Activated naive CD8-positive, alpha-beta T cell treated with anti-CD3 and anti-CD28 coated beads, Interleukin-2, amount 50 U/mL, for 16 hours (primary cell): ENCODE measurements around the gene CARD19.
"Not testable (repeated sequence)": the region's sequence is repeated elsewhere in the genome, so short reads cannot be mapped to it uniquely, and the experiment has no call there.

Source experiments
- DNase-seq: peaks from one replicate; pipeline ENCODE4 v3.0.0-alpha.2; 2020; ENCODE audit warnings: low read depth, low spot score

The CARD19 gene

DNA sequence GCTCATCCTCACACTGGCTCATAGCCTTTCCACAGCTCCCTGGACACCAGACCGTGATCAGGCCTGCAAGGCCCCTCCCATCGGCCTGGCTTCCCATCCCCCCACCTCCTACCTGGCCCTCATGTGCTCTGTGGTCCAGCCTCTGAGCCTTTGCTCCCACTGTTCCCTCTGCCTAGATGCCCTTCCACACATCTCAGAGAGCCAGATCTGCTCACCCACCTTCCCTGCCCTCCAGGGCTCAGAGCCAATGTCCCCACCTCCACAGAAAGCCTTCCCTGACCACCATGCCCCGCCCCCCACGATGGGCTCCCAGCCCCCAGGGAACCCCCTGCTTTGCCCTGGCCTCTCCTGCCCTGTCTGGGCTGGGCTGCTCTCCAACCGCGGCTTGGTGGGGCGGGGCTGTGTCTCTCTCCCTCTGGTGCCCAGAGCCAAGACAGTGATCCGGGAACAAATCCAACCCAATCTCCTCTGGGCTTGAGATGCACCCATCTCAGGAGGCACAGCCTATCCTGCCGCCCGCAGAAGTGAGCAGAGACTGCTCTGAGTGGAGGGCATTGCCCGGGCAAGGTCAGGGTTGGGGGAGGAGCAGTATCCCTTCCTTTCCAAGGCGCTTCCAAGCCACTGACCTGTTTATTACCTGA is 36.4 kb downstream of the CARD19 start:
- no peak for DNase-seq

DNA sequence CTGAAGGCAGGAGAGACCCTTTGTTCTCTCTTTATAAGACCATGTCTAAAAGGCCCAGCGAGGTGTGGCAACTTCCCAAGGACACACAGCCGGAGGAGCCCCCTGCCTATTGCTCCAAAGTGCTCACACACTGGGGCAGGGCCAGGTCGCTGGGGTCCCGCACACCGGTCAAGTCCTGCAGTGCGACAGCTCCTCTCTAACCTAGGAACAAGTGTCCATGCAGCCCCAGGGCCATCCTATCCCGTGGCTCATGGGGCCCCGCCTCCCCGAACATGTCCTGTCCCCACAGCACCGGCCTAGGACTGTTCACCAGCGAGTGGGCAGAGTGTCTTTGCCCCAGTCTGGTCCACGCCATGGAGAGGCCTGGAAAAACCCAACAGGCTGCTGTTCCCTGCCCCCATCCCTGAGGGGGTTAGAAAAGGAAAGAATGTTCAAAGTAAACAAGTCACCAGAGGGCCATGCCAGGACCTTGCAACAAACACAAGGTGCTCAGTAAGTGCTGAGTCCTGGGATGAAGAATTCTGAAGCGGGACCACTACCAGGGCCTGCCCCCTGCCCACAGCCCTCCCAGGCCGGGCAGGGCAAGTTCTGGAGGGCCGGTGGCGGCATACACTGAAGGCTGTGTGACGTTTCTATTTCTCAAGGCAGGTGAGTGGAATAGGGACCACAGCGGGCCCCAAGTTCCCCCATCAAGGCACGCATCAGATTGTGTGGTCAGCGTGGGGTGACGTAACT is 37.1 kb downstream of the CARD19 start:
- DNase-seq: no peak

DNA sequence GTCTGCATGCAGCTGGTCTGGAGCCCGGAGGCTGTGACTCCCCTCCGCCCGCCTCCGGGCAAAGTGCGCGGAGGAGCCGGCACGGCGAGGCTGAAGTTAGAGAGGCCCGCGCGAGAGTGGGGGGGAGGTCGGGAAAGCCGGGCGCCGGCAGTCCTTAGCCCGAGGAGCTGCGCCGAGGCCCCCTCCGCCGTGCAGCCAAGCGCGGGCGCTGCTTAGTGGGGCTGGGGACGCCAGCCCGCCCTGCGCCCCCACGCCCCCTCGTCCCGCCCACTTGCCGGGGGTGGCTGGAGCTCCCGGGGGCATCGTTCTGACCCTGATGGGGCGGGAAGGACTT is 37.6 kb downstream of the CARD19 start:
- DNase-seq: no peak

DNA sequence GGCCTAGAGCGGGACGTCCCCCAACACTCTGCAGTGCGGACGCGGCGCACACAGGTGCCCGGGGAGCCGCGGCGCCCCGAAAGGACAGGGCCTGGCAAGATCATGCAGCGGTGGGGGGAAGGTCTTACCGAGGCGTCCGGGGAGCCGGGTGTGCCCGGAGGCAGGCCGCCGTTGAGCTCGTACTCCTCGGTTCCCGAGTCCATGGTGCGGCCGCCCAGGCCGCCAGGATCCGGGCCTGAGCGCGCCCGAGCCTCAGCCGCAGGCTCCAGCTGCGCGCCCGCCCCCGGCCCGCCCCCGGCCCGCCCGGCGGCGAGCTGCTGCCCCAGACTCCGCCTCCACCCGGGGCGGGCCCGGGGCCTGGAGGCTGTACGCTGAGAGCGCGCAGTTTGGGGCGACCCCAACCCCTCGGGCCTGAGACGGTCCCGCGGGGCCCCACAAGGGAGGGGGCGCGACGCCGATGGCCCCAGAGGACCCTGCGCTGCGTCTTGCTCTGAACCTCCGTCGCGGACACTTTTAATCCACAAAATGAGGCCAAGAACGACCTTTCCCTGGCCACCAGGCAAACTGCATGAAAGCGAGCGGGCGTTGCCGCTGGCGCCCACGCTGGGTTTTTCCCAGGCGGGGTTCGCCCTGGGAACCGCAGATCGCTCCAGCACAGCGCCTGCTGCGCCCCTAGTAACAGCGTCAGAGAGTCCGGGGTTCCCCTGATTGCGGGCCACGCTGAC is 38.2 kb downstream of the CARD19 start, which contains the start of gene NINJ1:
Gene NINJ1, minus strand, starts transcription at position 237 of the 725 bp plus-strand sequence. Its CDS starts 34 bp downstream, at position 203.
- DNase-seq: peak; percentile 73

DNA sequence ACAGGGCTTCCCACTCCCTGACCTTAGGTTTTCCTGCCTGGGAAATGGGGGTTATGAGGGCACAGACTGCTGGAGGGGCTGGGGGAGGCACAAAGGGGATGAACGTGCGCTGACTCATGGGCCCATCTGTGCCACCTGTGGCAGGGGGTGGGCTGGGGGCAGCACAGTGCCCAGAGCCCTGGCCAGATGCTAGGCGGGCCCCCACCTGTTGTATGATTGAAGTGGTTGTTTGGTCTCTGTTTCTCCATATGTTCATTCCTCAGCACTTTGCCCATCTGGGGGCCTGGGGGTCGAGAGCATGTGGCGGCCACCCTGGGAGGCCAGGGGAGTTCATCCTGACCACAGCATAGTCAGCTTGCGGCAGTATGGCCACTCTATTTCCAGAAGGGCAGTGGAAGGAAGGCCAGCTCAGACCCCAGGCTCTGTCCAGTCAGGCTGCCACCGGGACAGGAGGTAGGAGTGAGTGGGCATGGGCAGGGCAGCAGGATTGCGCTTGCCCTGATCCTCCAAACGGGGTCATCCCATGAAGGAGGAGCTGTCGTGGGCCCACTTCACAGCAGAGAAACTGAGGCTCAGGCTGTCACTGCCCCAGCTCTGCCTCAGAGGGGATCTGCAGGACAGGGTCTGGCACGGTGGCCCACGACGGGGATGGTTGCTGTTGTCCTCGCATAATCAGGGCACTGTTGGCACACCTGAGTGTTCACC is 38.9 kb downstream of the CARD19 start:
- no peak for DNase-seq

DNA sequence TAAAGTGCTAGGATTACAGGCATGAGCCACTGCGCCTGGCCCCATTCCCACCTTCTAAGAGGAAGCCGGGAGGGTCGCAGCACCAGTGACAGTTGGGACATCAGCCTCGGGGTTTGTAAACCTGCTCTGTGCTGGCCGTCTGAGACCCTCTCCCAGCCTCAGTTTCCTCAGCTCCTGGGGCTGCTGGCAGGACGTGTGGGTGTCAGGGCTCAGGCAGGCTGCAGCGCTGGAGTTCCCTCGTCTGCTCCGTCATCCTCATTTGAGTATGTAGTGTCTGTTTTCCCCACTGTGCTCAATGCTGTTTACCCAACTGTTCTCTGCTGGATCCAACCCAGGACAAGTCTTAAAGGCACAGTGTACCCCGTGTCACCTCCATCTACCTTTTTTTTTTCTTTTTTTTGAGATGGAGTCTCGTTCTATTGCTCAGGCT is 40.0 kb downstream of the CARD19 start:
- no peak for DNase-seq

DNA sequence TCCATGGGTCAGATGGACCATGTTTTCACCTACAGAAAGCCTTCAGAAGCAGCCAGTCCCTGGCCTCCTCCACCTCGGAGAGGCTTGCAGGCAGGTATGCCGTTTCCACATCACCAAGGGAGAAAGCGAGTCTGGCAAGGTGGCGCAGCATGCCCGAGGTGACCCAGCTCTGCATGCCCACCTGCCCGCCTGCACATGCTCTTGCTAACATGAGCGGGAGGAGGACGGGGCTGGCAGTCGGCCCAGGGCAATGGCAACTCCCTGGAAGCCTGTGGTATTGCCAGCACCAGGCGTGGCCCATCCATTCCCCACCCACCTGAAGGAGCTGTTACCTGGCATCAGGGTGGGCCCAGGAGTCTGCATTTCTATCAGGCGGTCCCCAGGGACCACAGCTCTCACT is 41.3 kb downstream of the CARD19 start:
- DNase-seq: no peak

DNA sequence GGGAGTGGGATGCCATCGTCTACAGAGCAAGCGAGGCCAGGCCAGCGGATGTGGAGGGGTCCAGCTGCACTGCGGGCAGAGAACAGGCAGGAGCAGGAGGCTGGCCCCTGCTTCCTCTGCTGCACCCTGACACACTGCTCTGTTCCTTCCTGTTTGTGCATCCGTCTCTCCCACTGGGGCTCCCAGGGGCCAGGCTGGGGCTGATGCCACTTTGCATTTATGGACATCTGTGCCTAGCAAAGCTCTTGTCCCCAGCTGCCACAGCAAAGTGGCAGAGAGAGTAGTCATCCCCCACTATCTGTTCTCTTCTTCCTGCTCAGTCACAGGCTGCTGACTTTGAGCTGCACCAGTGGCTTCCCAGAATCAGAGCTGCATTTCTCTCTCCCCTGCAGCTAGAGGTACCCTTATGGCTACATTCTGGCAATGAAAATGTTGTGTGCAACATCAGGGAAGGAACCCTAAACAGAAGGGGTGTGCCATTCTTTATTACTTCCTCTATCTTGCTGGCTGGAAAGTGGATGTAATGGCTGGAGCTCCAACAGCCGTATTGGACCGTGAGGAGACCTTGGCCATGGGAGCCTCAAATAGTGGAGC is 42.3 kb downstream of the CARD19 start:
- no peak for DNase-seq

DNA sequence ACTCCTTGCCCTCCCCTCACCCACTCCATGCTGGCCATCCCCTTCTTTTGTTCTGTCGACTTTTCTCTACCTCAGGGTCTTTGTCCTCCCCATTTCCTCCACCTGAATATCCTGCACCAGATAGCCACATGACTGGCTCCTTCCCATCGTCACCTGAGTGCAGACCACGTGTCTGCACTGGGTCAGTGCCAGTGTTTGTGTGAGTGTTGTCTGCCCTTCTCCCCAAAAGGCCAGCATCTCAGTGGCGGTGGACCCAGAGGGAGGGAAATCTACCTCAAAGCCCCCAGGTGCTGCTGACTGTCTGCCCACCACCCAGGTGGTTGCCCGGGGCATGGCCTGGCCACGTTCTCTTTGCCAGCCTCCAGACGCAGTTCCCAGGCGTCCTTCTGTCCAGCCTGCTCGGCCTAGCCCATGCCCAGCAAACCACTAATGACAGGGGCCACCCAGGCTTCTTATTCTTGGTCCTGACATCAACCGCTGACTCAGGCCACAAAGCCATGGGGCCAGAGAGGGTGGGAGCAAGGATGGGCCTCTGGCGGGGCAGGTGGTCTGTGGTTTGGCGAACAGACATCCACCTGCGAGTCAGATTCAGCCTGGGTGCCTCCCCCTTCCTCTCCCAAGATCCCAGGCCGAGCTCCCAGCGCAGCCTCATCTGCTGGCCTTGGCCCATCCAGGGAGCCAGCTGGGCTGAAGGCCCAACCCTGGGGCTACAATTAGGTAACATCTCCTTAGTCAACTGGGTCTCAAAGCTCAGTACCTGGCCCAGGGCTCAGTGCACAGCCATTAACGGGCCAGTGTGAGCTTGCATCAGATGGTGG is 43.6 kb downstream of the CARD19 start:
- DNase-seq: no peak

DNA sequence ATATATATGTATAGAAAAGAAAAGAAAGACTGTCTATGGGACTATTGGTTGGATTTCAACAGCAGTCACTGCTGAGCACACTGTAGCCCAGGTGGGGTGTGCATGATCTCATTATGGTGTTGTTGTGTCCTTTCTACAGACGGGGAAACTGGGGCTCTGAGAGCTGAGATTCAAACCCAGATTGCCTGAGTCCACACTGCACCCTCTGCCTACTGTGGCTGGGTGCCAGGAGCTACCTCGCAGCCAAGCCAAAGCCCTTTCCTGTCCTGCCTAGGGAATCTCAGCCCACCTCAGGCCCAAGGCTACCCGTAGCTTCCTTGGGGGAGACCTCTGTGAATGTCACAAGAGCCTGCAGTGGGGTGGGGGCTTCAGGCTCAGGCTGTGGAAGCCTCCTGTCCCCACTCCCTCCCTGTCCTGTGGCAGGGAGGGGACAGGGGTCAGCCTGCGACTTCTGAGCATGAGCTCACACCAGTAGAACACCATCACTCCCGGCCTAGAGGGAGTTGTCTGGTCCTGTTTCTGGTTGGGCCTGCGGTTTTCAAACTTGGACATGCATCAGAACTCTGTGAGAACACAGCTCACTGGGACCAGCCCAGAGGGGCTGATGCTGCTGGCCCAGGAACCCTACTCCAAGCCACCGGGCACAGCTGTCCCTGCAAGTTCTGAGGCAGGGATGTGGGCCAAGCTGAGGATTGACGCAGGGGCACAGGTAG is 45.9 kb downstream of the CARD19 start:
- DNase-seq: no peak

DNA sequence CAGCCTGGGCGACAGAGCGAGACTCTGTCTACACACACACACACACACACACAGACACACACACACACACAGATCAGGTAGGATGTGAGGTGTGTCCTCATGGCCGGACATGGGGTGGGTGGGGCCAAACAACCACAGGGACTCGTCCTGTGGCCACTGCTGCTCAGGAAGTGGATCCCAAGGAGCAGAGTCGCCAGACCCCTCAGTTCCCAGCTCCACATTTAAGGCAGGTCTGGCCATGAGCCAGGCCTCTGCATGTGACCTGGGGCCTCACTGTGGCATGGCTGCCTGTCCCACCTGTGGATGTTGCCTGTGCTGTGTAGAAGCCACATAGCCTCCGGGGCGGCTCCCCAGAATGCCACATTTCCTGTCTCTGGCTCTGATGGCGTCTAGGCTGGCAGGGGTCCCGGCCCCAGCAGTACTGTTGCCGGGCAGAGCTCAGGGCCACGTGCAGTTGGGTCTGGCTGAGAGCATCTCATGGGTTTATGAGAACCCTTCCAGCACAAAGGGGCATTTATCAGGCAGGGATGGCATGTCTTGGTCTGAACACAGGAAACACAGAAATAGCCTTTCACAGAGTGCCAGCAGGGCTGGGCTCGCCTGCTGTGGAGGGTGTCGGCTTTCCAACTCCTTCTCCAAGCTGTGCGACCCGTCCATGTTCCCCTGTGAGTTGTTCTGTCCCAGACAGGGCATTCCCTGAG is 48.0 kb downstream of the CARD19 start:
- no peak for DNase-seq

DNA sequence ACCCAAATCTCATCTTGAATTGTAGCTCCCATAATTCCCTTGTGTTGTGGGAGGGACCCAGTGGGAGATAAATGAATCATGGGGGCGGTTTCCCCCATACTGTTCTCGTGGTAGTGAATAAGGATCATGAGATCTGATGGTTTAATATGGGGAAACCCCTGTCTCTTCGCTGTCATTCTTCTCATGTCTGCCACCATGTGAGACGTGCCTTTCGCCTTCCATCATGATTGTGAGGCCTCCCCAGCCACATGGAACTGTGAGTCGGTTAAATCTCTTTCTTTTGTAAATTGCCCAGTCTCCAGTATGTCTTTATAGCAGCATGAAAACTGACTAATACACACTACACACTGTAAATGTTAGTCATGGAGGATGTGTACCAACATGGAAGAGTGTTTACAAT is 50.7 kb downstream of the CARD19 start:
- not testable (repeated sequence) for DNase-seq

DNA sequence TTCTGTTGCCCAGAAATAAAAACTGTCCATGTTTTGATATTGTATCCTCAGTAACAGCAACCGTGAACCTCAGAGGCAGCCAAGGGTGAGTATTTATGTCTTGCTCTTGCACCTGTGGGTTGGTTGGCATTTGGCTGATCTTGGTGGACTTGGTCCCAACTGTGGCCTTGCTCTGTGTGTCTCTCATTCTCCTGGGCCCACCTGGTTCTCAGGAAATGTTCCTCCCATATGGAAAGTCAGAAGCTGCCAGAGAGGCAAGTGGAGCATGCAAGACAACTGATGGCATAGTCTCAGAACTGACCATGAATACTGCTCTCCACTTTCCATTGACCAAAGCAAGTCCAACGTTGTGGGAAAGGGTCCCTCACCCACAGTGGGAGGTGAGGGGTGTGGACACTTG is 51.6 kb downstream of the CARD19 start:
- DNase-seq: no peak

DNA sequence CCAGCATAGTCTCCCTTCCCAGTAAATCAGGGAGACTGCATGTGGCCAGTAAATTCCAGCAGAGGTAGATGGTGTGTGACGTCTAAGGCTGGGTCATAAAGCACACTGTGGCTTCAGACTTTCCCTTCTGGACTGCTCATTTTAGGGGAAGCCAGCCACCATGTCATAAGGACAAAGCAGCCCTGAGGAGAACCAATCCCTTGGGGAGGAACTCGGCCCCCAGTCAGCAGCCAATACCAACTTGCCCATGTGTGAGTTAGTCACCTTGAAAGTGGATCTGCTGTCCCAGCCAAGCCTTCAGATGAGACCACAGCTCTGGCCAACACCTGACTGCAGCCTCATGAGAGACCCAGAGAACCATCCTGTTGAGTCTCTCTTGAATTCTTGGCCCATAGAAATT is 52.7 kb downstream of the CARD19 start:
- no peak for DNase-seq

DNA sequence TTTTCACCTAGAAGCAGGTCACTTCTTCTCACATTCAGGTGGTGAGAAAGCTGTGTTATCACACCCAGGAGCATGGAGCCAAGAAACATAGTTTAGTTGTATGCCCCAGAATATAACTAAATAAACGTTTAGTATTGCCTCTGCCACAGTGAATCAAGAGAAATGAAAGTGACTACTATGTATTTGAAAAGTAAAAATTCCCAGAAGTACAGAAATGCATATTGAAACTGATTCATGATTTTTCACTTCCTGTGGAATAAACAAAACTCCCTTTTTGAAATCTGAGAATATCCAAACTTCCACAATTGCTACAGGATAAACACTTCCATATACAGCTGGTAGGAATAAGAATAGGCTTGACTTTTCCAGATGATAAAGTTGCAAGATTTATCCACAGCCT is 53.3 kb downstream of the CARD19 start:
- DNase-seq: no peak

DNA sequence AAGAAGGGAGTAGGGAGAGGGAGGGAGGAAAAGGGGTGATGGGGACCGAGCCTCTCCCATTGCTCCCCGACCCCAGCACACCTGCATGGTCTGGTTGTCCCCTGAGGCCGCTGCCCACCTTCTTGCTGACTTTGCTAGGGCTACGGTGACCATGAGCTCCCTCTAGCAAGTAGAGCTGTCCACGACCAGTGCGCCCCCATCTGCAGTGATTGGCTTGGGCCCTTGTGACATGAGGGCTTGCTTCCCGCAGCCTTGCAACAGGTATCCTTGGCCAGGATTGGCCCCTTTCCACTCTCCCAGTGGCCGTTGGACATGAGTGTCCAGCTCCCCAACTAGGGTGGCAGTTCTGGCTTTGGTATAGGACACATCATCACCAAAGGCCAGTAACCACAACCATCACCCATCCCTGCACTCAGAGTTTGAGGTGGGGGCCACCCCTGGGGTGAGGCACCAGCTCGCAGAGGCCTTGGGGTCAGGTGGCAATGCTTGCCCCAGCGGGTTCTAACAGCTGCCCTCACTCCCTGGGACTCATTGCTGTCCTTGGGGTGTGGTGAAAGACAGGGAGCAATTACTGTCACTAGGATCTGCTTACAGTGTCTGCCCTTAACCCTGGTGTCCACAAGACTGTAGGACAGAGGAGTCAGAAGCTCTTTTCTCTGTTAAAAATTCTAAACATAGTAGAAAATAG is 55.2 kb downstream of the CARD19 start:
- DNase-seq: no peak

DNA sequence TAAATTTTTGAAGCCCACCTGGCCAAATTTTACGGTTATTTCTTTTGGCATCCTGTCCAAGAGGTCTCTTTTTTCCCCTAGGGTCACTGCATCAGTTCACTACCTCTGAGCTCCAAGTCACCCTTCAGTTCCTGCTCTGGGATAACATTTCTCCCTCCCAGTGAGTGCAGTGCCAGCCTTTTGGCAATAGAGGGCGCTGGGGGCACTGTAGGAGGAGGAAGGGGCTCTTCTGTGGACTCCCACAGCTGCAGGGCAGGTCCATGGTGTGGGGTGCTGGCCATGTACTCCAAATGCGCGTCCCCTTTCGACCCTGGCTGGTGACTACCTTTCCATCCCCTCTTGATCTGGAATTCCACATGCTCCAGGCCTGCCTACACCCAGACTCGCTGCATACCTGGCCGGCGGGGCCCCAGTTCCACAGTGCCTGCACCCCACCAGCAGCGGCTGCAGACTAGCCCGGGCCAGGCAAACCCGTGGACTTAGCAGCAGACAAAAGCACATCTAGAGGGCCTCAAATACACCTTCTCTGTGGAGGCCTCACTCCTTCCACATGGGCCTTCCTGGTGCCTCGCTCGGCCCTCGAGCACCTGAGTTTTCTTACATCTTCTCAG is 58.4 kb downstream of the CARD19 start:
- DNase-seq: no peak

DNA sequence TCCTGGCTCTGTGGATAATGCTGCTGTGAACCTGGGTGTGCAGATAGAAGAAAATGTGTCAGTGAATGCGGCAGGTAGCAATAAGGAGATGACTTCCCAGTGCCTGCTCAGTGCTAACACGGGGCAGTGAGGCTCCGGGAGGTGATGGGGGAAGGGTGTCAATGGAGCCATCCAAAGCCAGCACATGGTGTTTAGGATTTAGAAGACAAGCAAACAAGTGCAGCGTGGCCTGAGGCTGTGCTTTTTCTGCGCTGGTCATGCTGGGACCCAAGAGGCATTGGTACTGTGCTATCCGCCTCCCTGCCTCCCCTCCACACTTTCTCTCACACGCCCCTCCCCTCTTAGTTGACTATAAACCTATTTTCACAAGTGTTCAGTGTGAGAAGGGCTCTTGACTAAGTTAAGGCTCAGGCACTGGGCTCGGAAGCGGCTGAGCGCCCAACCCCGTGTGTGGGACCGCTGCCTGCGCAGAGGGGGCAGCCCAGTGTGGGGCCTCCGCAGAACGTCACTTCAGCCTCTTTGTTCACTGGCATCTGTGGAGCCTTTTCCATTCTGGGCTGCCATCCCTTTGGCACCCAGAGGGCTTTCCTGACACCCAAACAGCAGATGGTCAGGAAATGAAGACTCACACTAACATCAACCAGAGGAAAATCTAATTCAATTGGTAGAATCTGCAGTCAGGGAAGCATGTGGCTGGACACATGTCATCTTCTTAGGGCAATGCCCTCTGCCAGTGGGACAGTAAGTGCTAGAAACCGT is 59.9 kb downstream of the CARD19 start:
- DNase-seq: no peak
